Germinal center (tissue), 1 donor: ENCODE measurements around the gene RASSF4.

Experiments used
- DNase-seq: peaks from one replicate; pipeline ENCODE4 v3.0.0; 2012; ENCODE audit warnings: mixed read lengths, low spot score

Gene RASSF4

DNA sequence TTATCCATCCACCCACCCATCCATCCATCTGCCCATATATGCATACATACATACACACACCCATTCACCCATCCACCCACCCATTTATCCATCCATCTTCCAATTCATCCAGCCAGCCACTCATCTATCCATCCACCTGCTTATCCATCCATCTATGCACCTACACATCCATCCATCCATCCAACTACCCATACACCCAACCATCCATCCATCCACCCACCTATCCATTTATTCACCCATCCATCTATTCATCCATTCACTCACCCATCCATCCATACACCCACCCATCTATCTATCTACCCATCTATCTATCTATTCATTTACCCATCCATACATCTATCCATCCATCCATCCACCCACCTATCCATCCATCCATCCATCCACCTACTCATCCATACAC, 31.1 kb upstream of the RASSF4 start:
- DNase-seq: no peak

DNA sequence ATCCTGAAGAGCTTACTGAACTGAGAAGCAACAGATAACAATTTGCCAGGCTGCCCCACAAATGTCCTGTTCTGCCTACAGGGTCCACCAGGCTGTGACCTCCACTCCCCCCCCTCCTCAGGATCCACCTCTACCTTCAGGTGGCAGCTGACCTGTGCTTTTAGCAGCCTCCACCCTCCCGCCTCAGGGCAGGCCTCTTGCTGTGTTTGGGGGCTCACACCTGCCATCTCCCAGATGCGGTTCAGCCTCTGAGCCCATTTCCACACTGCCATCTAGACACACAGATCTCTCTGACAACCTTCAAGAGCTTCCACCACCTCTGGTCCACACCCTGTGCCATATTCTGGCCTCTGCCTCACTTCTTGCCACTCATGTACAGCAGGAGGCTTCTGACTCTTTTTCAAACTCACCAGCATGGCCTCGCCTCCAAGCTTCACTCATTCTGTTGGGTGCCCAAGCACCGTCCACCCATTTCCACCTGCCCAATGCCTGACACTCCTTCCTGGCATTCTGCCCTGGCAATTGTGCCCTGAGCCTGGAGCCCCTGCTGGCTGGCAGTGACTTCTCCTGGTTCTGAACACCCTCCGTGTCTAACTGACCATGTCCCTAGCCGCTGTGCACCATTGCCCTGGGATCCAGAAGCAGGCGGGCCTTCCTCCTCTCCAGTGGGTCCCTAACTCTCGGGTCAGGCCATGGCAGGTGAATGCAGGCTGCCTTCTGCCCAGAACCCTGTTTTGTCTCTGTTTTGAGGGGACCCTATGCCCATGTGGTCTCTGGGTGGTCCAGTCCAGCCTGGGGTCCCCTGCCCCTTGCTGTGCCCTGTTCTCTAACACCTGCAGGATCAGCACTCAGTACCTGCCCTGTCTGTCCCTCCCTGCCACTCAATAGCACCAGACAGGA, 30.0 kb upstream of the RASSF4 start:
- DNase-seq: no peak

DNA sequence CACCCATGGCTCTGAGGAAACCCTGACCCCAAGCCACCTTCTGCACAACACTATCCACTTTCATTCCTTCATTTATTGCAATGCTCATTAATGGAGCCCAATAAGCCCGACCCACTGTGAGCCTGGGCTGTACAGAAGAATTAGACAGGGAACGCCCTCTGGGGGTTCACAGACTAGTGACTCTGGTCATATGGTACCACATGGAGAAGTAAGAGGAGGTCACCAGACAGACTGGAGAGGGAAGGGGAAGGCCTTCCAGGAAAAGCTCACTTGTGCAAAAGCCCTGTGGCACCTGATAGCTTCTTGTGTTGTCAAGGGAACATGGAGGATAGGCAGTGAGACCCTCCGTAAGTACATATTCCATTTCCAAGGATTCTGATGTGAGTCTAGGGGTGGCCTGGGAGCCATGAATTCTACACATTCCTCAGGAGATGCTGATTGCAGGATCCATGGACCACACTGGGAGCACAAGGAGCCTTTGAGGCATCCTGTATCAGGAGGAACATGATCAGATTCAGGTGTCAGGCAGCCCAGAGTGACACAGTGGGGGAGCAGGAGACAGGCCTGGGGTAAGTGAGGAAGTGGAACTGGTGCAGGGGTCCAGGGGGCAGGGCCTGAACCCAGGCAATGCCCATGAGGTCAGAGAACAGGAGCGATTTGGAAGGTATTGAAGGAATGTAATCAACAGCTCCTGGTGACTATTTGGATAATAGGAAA, 28.5 kb upstream of the RASSF4 start:
- DNase-seq: no peak

GRCh38 chr10:44931621-44932516, 27.7 kb upstream of the RASSF4 start:
- DNase-seq: no peak

DNA sequence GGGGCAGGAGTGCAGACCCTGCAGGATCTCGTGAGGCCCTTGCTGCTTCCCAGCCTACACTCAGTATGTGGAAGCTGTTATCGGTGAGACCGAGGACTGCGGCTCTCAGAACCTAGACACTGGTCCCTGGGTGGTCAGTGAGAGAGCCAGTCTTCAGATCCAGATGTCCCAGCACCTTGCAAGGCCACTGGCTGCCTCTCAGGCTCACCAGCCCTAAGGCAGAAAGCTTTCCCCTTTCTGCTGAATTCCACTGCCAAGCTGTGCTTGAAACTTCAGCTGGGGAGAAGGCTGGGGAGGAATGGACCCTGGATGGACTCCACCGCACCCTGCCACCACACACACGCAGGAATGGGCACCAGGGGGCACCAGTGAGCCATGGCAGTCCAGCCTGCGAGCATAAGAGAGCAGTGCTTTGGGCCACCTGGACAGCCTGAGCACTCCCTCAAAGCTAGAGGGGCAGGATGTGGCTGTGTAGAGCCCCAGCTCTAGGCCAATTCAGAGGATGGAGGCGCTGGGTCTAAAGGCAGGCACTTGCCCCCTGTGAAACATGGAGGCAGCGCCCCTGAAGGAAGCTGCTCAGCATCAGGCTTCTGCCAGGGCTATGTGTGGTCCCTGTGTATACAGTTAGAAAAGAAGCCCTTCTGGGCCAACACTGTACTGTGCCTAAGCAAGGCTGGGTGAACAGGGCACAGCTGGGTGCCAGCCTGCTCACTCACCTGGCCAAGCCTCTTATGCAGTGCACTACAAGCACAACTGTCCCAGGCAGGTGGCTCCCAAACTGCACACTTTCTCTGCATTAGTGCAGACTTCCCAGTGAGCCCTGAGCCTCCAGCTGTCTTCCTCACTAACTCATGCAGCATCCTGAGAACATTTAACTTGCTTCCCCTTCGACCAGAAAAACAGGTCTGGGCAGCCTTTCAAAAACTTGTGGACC, 26.8 kb upstream of the RASSF4 start:
- DNase-seq: peak; percentile 70

DNA sequence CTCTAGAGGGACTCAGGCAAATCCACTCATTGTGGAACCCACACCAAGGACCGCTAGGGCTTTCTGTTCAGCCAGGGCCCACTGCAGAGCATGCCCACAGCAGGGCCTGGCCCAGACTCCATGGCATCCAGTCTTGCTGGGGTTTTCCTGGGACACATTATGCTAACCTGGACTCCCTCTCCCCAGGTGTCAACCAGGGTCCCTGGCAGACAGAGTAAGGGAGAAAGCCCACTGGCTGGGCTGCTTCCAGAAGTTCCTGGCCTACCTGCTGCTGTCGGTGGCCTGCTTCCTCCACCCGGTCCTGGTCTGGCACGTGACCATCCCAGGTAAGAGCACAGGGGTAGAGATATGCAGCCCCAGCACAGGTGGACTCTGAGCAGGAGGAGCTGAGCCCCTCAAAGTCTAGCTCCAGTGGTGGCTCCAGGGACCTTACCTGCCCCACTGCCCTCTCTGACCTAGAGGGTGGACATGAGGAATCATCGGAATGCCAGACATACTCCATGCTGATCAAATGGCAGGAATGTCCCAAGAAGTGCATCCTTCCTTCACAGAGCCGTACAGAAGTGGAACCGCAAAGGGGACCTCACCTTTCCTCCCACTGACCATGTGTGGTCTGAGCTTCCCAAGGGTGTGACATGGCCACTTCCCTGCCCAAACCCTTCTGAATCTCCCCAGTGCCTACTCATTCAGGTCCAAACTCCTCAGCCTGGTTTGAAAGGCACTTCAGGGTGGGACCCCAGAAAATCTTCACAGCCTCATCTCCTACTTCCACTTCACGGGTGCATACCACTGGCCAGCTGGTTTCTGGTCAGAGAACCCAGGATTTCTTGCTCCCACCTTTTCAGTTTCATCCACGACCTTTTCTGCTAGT, 25.9 kb upstream of the RASSF4 start:
- no peak for DNase-seq

DNA sequence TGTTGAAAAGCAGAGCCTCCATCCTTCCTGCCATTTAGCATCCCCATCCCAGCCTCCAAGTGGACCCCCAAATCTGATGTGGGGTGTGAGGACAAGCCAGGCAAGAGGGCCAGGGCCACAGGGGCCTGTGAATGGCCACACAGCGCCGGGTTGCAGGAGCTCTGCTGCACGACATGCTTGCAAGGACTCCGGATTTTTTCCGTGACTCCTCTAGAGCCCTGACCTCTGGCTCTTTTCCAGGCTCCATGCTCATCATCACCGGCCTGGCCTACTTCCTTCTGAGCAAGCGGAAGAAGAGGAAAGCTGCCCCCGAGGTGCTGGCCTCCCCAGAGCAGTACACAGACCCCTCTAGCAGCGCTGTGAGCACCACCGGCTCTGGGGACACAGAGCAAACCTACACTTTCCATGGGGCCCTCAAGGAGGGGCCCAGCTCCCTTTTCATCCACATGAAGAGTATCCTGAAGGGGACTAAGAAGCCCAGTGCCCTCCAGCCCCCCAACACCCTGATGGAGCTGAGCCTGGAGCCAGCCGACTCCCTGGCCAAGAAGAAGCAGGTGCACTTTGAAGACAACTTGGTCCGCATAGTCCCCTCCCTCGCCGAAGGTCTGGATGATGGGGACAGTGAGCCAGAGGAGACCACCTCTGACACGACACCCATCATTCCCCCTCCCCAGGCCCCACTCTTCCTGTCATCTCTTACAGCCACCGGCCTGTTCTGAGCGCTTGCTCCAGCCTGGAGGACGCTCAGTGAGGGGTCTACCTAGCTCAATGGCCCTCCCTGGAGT, 25.0 kb upstream of the RASSF4 start:
- DNase-seq: no peak

DNA sequence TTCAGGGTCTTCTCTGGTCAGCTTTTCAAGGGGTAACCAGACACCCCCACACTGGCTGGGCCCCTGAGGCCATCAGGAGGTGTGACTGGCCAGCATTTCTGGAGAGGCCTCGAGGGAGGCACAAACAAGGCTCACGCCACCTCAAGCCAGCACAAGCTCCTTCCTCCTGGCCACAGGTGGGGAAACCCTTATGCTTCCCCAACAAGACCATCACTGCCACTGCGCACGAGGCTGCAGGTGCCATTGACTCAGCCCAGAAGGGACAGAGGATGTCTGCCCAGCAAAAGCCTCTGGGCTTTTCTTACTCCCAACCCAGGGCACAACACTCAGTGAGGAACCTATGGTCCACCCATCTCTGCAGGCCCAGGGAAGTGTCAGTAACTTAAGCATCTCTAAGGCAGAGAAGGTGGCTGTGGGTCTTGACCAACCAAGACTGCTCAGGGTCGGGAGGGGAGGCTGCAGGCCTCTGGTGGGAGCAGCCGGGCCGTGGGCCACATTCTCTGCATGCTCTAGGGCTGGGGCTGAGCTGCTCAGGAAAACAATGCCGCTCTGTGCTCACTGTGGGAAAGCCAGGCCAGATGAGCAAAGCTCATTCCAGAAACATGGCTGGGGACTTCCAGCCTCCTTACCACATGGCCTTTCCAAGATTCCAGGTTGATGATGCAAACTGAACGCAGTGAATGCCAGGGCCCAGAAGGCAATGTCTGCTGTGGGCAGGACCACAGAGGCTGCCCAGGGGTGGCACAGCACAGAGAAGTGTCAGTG, 24.2 kb upstream of the RASSF4 start:
- no peak for DNase-seq

- no peak for DNase-seq
These were observed 23.7 kb upstream of the RASSF4 start for GRCh38 chr10:44935966-44936295.

- DNase-seq: no peak
These were observed 23.2 kb upstream of the RASSF4 start for GRCh38 chr10:44936314-44936975.

DNA sequence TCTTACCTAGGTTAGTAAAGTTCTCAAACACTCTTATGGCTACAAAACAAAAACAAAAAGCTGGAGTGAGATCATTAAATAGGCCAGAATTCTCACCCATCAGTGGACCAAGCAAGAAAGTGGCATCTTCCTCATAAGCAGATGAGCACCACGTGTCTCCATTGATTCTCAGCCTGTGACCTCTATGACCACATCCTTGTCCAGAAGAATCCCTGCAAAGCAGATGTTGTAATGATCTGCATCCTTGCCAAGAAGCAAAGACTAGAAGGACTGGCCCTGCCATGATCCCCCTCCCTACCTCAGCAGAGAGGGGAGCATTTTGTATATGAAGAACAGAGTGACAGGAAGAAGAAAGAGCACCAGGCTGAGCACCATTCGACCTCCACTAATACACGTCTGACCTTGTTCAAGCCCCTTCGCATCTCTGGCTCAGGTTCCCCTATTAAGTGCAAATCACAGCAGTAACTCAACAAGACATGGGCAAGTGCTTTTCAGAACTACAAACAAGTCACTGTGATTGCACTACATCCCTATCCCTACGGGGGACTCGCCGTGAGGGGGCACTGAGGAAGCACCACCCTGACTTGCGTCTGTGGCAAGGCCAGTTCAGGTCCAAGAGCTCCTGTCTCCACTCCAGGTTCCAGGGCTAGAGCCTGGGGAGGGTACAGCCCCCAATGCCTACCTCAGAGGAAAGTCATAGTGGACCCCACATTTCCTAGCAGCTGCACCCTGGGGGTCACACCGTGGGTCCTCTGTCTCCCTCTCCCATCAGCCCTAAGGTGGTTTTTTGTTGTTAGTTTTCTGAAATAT, 22.2 kb upstream of the RASSF4 start:
- no peak for DNase-seq

- DNase-seq: no peak
These were observed 20.6 kb upstream of the RASSF4 start for GRCh38 chr10:44938956-44939355.

DNA sequence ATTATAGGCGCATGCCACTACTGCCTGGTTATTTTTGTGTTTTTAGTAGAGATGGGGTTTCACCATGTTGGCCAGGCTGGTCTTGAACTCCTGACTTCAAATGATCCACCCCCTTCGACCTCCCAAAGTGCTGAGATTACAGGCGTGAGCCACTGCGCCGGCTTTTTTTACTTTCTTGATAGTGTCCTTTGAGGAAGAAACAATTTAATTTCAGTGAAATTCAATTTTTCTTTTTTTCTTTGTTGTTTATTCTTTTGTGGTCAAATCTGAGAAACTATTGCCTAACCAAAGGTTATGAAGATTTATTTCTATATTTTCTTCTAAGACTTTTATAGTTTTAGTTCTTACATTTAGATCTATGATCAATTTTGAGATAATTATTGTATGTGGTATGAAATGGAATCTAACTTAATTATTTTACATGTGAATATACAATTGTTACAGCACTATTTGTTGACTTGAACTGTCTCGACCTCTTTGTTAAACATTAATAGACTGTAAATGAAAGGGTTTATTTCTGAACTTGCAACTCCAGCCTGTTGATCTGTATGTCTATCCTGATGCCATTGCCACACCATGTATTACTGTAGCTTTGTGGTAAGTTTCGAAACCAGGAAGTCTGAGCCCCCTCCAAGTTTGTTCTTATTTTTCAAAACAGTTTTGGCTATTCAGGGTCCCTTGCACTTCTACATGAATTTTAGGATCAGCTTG, 19.8 kb upstream of the RASSF4 start:
- DNase-seq: no peak

DNA sequence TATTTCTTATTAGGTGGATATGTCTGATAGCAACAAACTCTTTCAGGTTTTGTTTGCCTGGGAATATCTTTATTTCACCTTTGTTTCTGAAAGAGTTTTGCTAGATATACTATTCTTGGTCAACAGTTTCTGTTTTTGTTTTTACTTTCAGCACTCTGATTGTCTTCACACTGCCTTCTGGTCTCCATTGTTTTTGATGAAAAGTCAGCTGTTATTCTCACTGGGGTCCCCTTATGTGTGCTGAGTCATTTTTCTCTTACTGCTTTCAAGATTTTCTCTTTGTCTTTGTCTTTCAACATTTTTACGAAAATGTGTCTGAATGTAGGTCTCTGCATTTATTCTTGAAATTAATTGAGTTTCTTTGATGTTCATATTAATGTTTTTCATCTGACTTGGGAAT, 15.2 kb upstream of the RASSF4 start:
- no peak for DNase-seq

- DNase-seq: no peak
These were observed 13.4 kb upstream of the RASSF4 start for GRCh38 chr10:44946205-44946604.

DNA sequence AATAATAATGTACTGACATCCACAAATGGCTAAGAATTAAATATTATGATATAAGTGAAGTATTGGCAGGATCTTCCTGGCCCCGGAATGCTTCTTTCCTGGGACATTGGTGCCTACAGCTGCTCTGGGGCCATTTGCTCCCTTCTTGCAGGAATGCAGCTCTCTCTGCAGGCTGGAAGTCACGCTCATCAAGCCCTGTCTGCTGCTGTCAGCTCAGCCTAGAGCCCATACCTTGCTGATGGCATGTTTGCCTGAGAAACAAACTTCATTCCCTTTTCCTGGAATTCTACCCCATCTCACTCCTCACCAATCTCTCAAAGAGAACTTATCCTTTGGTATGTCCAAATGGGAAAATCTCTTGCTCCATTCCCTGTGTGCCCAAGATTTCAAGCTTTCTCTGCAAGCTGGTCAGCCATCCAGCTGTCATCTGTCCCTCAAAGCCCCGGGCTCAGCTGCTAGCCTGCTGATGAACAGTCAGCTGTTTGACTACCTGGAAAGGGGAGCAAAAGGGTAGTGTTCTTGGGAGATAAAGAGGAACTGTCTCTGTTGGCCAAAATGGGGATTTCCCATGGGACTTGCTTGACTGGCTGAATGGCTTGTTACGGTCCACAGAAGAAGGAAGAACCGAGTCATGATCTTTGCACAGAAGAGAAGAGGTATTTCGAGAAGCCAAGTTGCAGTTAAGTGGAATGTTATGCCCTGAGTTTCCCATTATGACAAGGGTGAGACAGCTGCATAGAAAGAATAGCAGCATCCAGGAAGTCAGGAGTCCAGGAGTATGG, 12.0 kb upstream of the RASSF4 start:
- DNase-seq: no peak
